Type B pancreatic cell (in vitro differentiated cells): ENCODE data around the gene GOLGA7B. TPM values are rescaled to one million over a fixed set of nuclear protein-coding genes. Genes with fewer than 3 reads are reported as not detected.

Experiments used
- DNase-seq: peaks from one replicate; pipeline ENCODE4 v3.0.0; 2021; ENCODE audit warnings: mixed read lengths; ENCODE audit not compliant: unreplicated experiment; ENCODE audit errors: extremely low spot score
- H3K27ac Mint-ChIP-seq: 2 replicates; pipeline ENCODE4 v1.8.0; 2021; ENCODE audit warnings: mild to moderate bottlenecking, mixed read lengths
- H3K27me3 Mint-ChIP-seq: 2 replicates; pipeline ENCODE4 v1.8.0; 2021; ENCODE audit warnings: mixed read lengths
- H3K36me3 Mint-ChIP-seq: 2 replicates; pipeline ENCODE4 v1.8.0; 2021; ENCODE audit warnings: mixed read lengths
- H3K4me1 Mint-ChIP-seq: one replicate; pipeline ENCODE4 v1.8.0; 2021; ENCODE audit warnings: mixed read lengths; ENCODE audit not compliant: unreplicated experiment
- H3K4me3 Mint-ChIP-seq: 2 replicates; pipeline ENCODE4 v1.8.0; 2021; ENCODE audit warnings: mild to moderate bottlenecking, mixed read lengths
- H3K9me3 Mint-ChIP-seq: 2 replicates; pipeline ENCODE4 v1.8.0; 2021; ENCODE audit warnings: mixed read lengths
- total RNA-seq: library from RNA; stranded (reverse); gene quantifications from 2 replicates; pipeline ENCODE4 v1.2.1, GENCODE V29; 2021; ENCODE audit warnings: low replicate concordance
- TF ChIP-seq, protein P1 (sequence below): fragments of 200-600 bp; sonication (generic); conservative IDR thresholded peaks from 2 replicates; pipeline ENCODE4 v1.5.0; 2021; ENCODE audit warnings: antibody characterized with exemption, mild to moderate bottlenecking

GOLGA7B gene
- total RNA-seq, 1 donor from 2014 or later, result 0.41 TPM

DNA sequence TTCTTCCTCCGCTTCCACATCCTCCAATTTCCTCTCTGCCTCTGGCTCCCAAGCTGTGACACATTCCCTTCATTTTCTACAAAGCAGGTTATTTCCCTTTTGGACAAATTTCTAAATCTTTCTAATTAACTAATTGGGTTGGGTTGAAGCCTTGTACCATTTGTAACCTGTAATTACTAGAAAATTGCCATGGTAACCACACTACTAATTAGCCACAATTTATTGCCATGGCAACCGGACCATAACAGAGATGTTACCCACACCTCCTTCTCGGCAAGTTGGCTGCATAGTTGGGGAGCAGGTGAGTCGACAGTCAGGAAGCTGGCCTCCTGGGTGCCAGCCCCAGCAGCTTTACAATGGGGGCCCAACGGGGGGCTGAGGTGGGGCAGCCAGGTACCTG lies 61.6 kb downstream of the GOLGA7B start:
- Mint-ChIP-seq H3K4me1 (peaks cover 4% of the 10 kb centered on the region), H3K9me3 (no peaks in the 10 kb centered on the region), H3K4me3 (no peak overlapping the region), H3K27ac (no peak overlapping the region), H3K36me3 (no peaks in the 10 kb centered on the region), H3K27me3 (peaks cover 59% of the 10 kb centered on the region)
- TF ChIP-seq, protein P1, sequence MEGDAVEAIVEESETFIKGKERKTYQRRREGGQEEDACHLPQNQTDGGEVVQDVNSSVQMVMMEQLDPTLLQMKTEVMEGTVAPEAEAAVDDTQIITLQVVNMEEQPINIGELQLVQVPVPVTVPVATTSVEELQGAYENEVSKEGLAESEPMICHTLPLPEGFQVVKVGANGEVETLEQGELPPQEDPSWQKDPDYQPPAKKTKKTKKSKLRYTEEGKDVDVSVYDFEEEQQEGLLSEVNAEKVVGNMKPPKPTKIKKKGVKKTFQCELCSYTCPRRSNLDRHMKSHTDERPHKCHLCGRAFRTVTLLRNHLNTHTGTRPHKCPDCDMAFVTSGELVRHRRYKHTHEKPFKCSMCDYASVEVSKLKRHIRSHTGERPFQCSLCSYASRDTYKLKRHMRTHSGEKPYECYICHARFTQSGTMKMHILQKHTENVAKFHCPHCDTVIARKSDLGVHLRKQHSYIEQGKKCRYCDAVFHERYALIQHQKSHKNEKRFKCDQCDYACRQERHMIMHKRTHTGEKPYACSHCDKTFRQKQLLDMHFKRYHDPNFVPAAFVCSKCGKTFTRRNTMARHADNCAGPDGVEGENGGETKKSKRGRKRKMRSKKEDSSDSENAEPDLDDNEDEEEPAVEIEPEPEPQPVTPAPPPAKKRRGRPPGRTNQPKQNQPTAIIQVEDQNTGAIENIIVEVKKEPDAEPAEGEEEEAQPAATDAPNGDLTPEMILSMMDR, result no peak
- no peak for DNase-seq

DNA sequence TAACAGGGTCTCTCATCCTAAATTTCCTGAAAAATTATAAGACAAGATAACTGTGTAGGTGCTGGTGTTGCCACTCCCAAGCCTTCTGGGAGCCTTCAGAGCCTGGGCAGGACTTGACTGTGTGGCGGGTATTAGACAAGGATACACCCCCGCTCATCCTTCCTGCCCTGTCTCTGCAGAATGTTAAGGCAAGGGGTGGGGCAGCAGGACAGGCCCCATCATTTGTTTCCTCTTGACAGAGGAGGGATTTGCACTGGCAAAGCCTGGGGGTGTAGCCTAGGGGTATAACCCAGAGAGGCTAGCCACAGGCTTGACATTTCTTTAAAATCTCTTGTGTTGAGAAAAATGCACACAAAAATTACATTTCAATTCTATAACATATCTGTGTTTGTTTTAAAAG lies 63.5 kb downstream of the GOLGA7B start:
- H3K36me3 Mint-ChIP-seq, result no peaks in the 10 kb centered on the region
- no peak overlapping the region for H3K27ac Mint-ChIP-seq
- TF ChIP-seq, protein P1, result no peak
- H3K9me3 Mint-ChIP-seq, result no peaks in the 10 kb centered on the region
- H3K27me3 Mint-ChIP-seq, result peaks cover 60% of the 10 kb centered on the region
- H3K4me1 Mint-ChIP-seq, result peaks cover 4% of the 10 kb centered on the region
- DNase-seq, result no peak
- no peak overlapping the region for H3K4me3 Mint-ChIP-seq

GRCh38 chr10:97913614-97914013 lies 64.0 kb downstream of the GOLGA7B start:
- Mint-ChIP-seq H3K4me3 (no peak overlapping the region), H3K27me3 (peaks cover 59% of the 10 kb centered on the region), H3K36me3 (no peaks in the 10 kb centered on the region), H3K9me3 (no peaks in the 10 kb centered on the region), H3K4me1 (peaks cover 4% of the 10 kb centered on the region), H3K27ac (no peak overlapping the region)
- DNase-seq, result no peak
- TF ChIP-seq, protein P1, result no peak

- no peak overlapping the region for H3K4me3 Mint-ChIP-seq
- H3K27ac Mint-ChIP-seq, result no peak overlapping the region
- H3K4me1 Mint-ChIP-seq, result peaks cover 4% of the 10 kb centered on the region
- H3K36me3 Mint-ChIP-seq, result no peaks in the 10 kb centered on the region
- H3K27me3 Mint-ChIP-seq, result peaks cover 54% of the 10 kb centered on the region
- DNase-seq, result no peak
- TF ChIP-seq, protein P1, result no peak
- H3K9me3 Mint-ChIP-seq, result no peaks in the 10 kb centered on the region
Measured at GRCh38 chr10:97914171-97914836, 64.7 kb downstream of the GOLGA7B start.

DNA sequence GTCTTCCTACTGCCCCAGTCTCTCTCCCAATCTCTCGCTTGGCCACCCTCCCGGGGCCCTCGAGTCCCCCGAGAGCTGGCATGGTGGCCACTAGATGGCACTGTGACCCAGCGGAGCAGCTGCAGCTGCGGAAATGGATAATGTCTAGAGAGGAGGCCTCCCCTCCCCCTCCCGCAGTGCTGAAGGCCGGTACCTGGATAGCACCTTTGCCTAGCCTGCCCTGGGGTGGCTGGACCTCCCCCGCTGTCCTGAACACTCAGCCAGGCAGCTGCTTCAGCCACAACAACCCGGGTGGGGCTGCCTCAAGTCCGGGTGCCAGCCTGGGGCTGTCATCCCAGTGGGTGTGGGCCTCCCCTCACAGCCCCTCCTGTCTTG lies 65.2 kb downstream of the GOLGA7B start:
- H3K4me1 Mint-ChIP-seq, result peaks cover 4% of the 10 kb centered on the region
- TF ChIP-seq, protein P1, result peak; percentile 95
- H3K36me3 Mint-ChIP-seq, result no peaks in the 10 kb centered on the region
- peaks cover 49% of the 10 kb centered on the region for H3K27me3 Mint-ChIP-seq
- H3K27ac Mint-ChIP-seq, result no peak overlapping the region
- DNase-seq, result peak; percentile 84
- H3K4me3 Mint-ChIP-seq, result no peak overlapping the region
- no peaks in the 10 kb centered on the region for H3K9me3 Mint-ChIP-seq
